ENCODE data around the gene F10.
"Not testable (repeated sequence)": the region's sequence is repeated elsewhere in the genome, so short reads cannot be mapped to it uniquely, and the experiment has no call there.

The F10 gene

DNA sequence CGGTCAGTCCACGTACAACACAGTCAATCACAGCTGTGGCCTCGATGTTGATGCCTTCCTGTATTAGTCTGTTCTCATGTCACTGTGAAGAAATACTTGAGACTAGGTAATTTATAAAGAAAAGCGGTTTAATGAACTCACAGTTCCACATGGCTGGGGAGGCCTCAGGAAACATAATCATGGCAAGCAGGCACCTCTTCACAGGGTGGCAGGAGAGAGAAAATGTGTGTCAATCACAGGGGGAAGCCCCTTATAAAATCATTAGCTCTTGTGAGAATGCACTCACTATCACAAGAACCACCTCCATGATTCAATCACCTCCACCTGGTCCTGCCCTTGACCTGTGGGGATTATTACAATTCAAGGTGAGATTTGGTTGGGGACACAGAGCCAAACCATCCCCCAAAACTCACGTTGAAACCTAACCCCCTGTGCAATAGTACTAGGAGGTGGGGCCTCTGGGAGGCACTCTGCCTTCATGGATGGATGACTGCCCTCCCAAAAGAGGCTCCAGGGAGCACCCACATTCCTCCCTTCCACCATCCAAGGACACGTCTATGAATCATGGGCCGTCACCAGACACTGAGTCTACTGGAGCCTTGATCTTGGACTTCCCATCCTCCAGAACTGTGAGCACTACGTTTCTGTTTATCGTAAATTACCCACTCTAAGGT is 33.5 kb downstream of the F10 start:
- no peak for DNase-seq

DNA sequence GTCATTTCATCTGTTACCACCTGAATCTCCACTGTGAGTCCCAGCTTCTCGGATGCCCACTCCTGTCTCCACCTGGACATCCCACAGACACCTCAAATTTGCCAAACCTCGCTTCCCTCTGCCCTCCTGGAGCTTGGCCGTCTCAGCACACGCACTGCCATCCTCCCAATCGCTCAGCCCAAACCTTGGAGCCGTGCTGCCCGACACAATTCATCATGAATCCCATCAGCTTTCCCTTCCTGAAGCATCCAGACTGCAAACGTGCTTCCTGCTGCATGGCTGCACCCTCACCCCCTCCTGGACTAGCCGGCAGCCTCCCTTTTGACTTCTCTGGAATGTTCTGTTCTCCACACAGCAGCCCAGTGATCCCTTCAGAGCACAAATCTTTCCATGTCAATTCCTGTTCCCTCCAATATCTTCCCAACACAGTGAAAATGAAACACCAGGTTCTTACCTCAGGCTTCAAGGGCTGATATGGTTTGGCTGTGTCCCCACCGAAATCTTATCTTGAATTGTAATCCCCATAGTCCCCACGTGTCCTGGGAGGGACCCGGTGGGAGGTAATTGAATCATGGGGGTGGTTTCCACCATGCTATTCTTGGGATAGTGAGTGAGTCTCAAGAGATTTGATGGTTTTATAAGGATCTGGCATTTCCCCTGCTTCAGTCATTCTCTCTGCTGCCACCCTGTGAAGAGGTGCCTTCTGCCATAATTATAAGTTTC is 34.8 kb downstream of the F10 start:
- DNase-seq, result no peak

DNA sequence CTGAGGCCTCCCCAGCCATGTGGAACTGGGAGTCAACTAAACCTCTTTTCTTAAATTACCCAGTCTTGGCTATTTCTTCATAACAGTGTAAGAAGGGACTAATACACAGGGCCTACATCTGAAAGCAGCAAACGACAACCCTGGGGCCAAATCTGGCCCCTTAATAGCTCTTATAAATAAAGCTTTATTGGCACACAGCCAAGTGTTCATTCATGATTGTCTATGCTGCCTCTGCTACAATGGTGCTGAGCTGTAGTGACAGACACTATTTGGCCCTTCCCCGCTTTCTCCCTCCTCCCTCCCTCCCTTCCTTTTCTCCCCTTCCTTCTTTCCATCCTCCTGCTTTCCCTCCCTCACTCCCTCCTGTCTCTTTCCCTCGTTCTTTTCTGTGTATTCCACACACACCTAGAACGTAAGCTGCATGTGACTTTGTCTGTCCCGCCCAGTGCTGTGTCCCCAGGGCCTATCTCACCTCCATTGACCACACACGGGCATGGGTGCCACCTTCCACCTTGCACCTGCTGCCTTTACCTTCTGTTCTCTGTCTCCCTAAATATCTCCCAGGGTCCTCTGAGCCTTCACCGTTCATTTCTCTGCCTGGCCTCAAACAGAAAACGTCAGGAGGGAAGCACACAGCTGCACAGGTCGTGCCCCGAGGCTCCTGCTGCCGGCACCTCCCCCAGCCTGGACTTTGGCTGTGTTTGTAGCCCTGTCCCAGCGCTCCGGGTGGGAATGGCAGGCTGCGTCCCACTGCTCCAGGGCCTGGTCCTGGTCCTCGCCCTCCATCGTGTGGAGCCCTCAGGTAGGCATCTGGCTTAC is 35.5 kb downstream of the F10 start, which contains the start of gene PROZ:
PROZ (plus strand) TSS at position 720 of the 819 bp plus-strand sequence; CDS start at position 733, 13 bp downstream.
- no peak for DNase-seq

DNA sequence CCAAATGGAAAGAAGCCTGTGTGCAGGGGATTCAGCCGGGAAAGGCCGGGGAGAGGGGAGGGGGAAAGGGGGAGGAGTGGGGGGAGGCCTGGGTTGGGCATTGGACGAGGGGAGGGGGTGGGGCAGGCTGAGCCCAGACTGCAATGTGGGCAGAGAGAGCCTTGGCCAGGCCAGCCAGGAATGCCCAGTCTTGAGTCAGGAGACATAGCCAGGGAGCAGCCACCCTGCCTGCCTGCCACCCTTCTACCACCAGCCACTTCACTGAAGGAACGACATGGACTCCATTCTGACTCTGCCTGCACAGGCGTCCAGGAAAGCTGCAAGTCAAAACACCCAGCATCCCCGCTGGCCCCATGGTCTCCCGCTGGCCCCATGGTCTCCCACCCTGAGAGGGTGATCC is 36.3 kb downstream of the F10 start:
- no peak for DNase-seq

DNA sequence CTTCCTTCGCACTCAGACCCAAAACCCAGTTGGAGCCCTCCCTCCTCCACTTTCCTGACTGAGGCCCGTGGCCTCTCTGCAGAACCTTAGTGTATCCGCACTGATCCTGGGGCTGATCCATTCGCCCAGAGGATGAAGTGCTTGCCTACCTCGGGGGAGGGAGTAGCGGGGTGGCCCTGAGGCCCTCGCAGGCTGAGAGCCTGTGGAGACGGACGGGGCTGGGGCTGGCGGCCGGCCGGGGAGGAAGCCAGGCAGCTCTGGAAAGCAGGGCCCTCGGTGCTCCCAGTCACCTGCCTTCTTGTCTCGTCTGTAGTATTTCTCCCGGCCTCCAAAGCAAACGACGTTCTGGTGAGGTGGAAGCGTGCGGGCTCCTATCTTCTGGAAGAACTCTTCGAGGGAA is 37.1 kb downstream of the F10 start:
- no peak for DNase-seq

DNA sequence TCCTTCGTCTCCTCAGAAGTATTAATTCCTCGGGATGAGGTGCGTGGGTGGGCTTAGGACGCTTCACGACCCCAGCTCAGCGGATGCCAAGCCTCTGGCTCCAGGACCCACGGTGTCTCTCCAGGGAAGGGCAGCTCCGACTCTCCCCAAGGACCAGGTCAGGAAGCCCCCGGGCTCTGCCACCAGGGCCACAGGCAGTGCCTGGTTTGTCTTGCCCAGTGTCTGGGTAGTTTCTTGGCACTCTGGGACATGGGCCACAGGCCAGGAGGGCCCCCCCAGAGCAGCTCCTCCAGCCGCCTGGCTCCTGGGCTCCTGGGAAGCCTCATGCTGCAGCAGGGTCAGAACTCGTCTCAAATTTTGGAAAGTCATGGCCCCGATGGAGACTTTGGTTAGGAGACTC is 38.4 kb downstream of the F10 start:
- no peak for DNase-seq

DNA sequence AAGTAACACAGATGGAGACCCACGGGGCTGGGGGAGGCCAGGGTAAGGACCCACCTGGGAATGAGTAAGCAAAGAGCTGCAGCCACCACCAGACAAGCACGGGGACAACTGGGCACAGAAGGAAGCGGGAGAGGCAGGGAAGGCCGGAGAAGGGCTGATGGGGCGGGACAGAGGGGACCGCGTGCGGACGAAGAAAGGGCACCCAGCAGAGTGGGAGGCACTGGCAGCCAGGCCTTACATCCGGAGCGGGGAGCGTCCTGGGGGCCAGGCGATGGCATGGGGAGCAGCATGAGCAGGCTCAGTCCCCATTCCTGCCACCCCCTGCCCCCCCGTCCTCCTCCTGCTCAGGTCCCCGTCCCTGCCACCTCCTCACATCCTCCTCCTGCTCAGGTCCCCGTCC is 38.8 kb downstream of the F10 start:
- DNase-seq, result no peak

DNA sequence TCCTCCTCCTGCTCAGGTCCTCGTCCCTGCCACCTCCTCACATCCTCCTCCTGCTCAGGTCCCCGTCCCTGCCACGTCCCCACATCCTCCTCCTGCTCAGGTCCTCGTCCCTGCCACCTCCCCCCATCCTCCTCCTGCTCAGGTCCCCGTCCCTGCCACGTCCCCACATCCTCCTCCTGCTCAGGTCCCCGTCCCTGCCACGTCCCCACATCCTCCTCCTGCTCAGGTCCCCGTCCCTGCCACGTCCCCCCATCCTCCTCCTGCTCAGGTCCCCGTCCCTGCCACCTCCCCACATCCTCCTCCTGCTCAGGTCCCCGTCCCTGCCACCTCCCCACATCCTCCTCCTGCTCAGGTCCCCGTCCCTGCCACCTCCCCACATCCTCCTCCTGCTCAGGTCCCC is 39.4 kb downstream of the F10 start:
- not testable (repeated sequence) for DNase-seq

DNA sequence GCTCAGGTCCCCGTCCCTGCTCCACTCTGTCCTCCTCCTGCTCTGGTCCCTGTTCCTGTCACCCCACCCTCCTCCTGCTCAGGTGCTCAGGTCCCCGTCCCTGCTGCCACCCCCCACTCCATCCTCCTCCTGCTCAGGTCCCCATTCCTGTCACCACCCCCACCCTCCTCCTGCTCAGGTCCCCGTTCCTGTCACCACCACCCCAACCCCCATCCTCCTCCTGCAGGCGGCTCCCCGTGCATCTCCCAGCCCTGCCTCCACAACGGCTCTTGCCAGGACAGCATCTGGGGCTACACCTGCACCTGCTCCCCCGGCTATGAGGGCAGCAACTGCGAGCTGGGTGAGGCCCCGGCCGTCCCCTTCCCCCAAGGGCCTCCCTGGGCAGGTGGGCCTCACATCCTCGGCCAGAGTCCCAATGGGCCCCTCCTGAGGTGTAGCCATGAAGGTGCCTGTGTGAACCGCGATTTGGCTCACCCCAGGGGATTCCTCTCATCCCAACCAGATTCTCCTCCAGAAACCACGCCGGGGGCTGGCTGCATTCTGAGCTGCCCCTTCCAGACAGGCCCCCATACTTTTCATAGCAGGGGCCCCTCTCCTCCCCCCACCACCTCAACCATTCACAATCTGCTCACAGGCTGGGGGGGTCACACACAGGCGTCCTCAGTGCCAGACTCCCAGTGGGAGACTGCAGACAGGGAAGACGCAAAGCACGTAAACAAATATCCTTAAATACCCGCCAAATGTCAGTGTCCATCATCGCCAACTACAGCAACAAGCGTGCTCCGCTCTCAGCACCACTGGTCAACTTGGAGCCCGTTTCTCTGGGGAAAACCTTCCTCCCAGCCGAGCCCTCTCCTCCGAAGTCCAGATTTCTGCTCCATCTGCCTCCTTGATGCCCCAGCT is 40.4 kb downstream of the F10 start:
- DNase-seq, result no peak

DNA sequence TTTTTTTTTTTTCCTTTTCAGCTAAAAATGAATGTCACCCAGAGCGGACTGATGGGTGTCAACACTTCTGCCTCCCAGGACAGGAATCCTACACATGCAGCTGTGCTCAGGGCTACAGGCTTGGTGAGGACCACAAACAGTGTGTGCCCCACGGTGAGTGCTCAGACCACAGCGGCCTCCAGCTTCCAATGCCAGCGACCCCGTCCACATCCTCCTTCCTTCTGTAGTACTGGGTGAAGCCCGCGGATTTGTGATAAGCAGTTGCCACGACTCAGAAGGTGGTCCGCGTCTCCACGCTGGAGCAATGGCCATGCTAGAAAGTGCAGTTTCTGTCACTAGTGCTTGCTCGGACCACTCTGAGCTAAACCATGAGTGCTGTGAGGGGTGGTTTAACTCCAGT is 41.9 kb downstream of the F10 start:
- no peak for DNase-seq

DNA sequence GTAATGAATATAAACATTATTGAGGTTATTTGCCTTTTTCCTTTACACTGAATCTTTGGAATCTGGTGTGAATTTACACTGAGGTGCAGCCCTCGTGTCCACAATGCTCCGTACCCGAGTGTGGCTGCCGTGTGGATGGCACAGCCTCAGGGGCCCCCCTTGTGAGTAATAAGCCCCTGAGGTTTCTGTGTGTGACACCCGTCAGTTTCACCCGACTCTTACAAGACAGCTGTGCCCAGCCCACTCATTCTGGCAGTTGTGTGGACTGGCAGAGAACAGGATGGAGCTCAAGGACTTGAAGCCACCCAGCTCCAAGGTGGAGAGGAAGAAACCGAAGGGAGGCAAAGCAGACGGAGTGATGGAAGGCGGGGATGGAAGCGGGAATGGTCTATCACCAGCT is 43.7 kb downstream of the F10 start:
- DNase-seq, result no peak

DNA sequence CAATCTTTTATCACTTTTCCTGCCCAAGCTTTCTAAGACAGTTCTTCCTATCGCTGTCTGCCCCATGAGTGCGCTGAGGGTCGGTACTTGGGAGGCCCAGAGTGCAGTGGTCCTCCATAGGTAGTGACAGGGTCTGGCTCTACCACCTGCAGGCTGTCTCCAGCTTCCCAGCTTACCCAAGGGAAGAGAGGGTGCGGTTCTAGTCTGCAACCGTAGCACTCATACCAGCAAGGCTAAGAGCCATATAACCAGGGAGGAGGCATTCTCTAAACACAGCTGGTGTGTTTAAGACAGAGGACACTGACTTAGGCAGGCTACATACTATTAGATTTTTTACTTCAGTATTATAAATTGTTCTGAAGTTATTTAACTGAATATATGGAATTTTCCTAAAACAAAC is 44.1 kb downstream of the F10 start:
- DNase-seq, result no peak

DNA sequence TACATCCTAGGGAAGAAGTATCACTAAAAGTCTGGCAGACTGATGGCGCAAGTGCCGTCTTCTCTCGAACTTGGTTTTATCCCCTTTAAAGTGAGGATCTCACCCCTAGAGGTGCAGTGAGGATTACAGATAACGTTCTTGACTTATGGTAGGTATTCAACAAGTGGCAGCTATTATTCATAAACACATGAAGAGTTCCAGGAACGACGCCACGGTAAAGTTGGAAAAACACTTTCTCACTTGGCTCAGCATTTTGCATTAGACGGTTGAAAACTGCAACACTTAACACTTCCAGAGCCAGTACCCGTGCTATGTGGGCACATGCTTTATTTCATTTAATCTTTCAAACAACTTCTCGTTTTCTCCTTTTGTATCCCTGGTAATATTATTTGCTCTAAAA is 44.6 kb downstream of the F10 start:
- DNase-seq, result no peak

DNA sequence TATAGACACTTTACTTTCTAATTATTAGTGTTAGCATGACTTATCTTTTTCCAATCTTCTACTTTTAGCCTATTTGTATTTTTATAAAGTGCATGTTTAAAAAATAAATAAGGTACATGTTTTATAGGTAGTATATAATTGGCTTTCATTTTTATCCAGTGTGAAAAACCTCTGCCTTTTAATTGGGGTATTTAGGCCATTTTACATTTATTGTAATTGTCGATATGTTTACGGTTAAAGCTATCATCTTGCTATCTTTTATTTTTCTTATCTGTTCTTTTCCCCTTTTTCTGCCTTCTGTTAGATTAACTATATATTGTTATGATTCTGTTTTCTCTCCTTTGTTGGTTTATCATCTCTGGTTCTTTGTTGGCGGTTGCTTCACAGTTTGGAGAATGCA is 45.0 kb downstream of the F10 start:
- DNase-seq, result no peak

DNA sequence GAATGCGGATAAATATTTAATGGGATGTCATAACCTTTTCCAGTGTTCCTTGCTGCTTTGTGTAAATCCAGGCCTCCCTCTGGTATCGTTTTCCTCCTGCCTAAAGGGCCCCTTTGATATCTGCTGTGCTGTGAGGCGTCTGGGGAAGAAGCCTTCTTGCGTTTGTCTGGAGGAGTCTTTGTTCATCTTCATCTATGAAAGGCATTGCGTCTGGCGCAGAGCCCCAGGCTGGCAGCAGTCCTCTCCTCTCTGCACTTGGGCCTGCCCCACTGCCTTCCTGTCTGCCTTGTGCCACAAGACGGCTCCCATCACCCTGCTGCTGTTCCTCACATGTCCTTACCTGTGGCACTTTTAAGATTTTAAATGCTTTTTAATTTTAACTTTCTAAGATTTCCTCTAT is 45.6 kb downstream of the F10 start:
- no peak for DNase-seq

DNA sequence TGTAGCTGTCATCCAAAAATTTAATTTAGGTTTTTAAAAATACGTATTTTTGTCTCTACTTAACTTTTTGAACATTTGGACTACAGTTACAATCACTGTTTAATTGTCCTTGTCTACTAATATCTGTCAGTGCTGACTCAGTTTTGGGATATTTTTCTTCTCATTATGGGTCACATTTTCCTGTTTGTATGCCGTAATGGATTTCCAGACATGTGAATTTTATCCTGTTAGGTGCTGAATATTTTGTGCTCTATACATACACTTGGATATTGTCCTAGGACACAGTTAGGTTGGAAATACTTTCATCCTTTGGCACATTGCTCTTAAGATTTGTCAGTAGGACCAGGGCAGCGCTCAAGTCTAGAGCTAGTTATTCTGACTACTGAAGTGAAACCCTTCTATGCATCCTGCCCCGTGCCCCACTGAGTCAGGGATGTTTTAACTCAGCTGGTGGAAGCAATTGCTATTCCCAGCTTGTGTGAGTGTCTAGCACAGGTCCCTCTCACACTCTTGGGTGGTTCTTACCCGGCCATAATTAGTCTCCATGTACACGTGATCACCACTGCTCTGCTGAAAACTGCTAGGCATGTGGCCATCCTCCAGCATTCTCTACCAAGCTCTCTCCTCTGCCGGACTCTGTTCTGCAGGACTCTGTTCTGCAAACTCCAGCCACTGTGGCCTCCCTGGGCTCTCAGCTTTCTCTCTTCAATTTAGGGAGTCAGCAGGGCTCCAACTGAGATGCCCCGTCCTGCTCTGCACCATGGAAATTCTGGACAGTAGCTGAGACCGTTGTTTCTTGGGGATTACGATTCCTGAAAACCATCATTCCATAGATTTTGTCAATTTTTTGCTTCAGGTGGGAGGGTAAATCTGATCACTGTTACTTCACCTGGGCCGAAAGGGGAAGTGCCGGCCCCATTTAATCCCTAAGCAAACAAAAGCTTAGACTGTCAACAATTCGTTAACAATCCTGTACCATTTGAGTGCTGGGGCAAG is 47.0 kb downstream of the F10 start:
- no peak for DNase-seq

DNA sequence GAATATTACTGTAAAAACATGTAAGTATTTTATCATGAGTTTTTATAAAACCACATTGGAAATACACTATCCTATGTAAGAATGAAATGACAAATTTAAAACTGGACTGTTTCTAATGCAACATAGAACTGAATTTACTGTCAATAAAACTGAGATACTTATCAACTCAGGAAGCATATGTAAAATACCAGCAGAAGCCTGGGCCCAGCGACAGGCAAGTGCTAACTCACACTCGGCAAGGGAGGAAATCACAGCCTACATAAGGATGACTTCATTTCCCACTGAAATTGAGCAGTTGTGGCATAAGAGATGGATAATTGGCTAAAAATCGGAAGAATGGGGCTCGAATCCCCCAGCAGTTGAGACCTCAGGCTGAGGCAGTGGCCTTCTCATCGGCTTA is 47.9 kb downstream of the F10 start:
- DNase-seq, result no peak

DNA sequence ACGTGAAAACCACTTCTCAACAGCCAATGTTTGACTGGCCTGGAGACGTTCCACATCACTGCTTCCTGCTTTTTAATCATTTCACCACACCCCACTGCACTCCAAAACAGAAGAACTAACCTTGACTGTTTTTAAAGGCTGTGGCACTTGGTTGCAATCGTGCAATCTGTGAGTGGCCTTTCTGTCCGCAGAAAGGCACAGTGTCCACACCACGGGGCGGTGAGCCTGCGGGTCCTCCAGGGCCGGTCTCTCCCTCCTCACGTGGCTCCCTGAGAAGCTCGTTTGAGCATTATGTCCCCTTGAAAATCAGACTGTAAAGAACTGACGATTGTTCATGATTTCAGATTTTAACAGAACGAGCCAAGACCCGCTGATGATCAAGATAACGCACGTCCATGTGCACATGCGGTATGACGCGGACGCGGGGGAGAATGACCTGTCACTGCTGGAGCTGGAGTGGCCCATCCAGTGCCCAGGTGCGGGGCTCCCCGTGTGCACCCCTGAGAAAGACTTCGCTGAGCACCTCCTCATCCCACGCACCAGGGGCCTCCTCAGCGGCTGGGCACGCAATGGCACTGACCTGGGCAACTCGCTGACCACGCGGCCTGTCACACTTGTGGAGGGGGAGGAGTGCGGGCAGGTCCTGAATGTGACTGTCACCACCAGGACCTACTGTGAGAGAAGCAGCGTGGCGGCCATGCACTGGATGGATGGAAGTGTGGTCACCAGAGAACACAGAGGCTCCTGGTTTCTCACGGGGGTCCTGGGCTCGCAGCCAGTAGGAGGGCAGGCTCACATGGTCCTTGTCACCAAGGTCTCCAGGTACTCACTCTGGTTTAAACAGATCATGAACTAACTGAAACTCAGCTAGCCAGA is 48.9 kb downstream of the F10 start:
- DNase-seq, result no peak

DNA sequence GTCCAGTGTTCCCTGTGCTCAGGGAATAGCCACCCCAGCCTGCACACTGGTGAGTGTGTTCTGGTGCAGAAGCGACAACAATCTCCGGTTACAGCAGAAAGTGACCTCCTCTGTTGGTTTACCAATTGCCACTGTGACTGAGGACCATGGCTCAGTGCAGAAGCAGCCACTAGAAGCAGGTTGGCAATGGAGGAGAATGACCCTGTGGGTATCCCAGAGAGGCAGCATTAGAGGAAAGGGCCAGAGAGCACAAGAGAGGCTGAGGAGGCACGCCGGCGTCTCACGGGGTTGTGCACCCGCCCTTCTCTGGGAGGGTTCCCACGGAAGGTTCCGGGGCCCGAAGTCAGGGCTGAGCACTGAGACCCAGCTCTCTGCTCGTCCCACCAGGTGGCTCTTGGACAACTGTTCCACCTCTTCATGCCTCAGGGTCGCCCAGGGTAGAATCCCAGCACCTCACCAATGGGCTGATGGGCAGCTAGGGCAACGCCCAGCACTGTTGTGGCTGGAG is 49.9 kb downstream of the F10 start:
- no peak for DNase-seq

DNA sequence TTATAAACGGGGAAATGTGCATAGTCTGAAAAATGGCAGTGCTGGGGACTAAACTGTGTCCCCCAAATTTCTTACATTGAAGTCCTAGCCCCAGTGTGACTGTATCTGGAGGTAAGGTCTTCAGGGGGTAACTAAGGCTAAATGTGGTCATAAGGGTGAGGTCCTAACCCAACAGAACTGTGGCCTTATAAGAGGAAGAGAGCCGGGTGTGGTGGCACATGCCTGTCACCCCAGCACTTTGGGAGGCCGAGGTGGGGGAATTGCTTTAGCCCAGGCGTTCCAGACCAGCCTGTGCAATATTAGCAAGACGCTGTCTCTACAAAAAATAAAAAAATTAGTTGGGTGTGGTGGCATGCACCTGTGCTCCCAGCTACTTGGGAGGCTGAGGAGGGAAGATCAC is 53.7 kb downstream of the F10 start:
- DNase-seq, result peak in 1 of 2 experiments; percentile 18

All from Kasumi-1 (cell line).